Ovary (tissue), 10 donors: ENCODE measurements around the gene ABCA10. TPM values are rescaled to one million over a fixed set of nuclear protein-coding genes. Genes with fewer than 3 reads are reported as not detected.
A peak's percentile ranks its signal among the peaks of the same experiment; 100 is the strongest.
"Not testable (repeated sequence)": the region's sequence is repeated elsewhere in the genome, so short reads cannot be mapped to it uniquely, and the experiment has no call there.

Experiments
- DNase-seq, 5 donors: peaks; one replicate each; pipeline ENCODE4 v3.0.0-alpha.2; 2019 to 2020
- H3K27ac ChIP-seq, 2 donors: fragments of 200-600 bp; one replicate each; pipeline versions ENCODE4 v1.5.1 to v1.8.0; 2019 to 2022
- H3K27me3 ChIP-seq: fragments of 200-600 bp; one replicate; pipeline ENCODE4 v1.8.0; 2022
- H3K36me3 ChIP-seq: fragments of 200-600 bp; sonication (generic); one replicate; pipeline ENCODE4 v1.5.1; 2019
- H3K4me1 ChIP-seq: one replicate; pipeline ENCODE4 v1.8.1; 2013; ENCODE audit warnings: mild to moderate bottlenecking, moderate library complexity; ENCODE audit not compliant: insufficient read depth
- H3K4me3 ChIP-seq: fragments of 200-600 bp; sonication (generic); one replicate; pipeline ENCODE4 v1.5.1; 2017
- H3K9me3 ChIP-seq, 2 donors: fragments of 200-600 bp in 1 of 2; sonication (generic) in 1 of 2; one replicate each; pipeline versions ENCODE4 v1.5.1 to v1.8.1; 2013 to 2019; ENCODE audit warnings: mild to moderate bottlenecking in 1 of 2, moderate library complexity in 1 of 2
- EP300 ChIP-seq: sonication (generic); formaldehyde crosslinking; IDR thresholded peaks from one replicate; pipeline ENCODE4 v1.6.1; 2017; ENCODE audit warnings: antibody characterized with exemption
- POLR2A ChIP-seq: fragments of 450-650 bp; IDR thresholded peaks from one replicate; pipeline ENCODE4 v1.6.1; 2017; ENCODE audit warnings: antibody characterized with exemption, mild to moderate bottlenecking, moderate library complexity
- WGBS, 3 donors: extraction: QIAGEN DNeasy Blood & Tissue Kit in 1 of 3; methylation state at CpG; one replicate each; pipeline versions ENCODE4 v1.1.5 to v1.1.7; 2013 to 2017; 5-methylcytosine and 5-hydroxymethylcytosine counted together
- intact Hi-C, 4 donors: fragments of 100-400 bp; cut with DNase I; formaldehyde crosslinking; loops; one replicate each; pipeline versions ENCODE4 v1.11.0 to v1.15.1; 2022 to 2023
- long read RNA-seq, 3 donors: library from polyadenylated mRNA in 2 of 3; unstranded in 2 of 3; transcript quantifications; one replicate each; pipeline ENCODE4 v2.0.0 and lab custom pipeline, GENCODE V29; 2021 to 2026
- polyA plus RNA-seq, 2 donors: library from polyadenylated mRNA; stranded (reverse); fragments of 200-250 nt in 1 of 2; fragments of 350-450 nt in 1 of 2; fragmentation: Illumina TruSeq in 1 of 2; extraction: RNeasy Lipid Tissue Mini Kit (QIAGEN cat#74804) in 1 of 2; gene quantifications; one replicate each; pipeline ENCODE4 v1.2.3, GENCODE V29; 2013 to 2014
- total RNA-seq, 7 donors: library from RNA; depleted of rRNA in 2 of 7; stranded (reverse); fragments of >200 nt in 2 of 7; fragmentation: NEBNext Ultra II Directional in 3 of 7; extraction: Animal tissue kit (Norgen Biotek cat#: 25700) in 3 of 7; gene quantifications; one replicate each; pipeline versions ENCODE4 v1.1.0 to v1.2.4, GENCODE V29; 2016 to 2023
- TF ChIP-seq, protein P1 (sequence below), 3 donors: fragments of 450-650 bp in 2 of 3; fragments of 200-600 bp in 1 of 3; IDR thresholded peaks; one replicate each; pipeline versions ENCODE4 v1.5.1 to v1.8.0; 2016 to 2022; ENCODE audit warnings: antibody characterized with exemption in 3 of 3, mild to moderate bottlenecking in 1 of 3
- donor health status: DM: no; HTN: no; CAD: no; lungs with moderate emphysema.
- donor health status: DM: no; HTN: no; CAD: no.
- donor health status: Bipolar disorder and iron deficiency.
- donor health status: DM: yes; HTN: yes; CAD: no.
- donor health status: DM: no; HTN: no; CAD: no.
- donor health status: DM: yes; HTN: yes; CAD: no.

Gene ABCA10
- 10 to 100 TPM; 18.8 to 65.7 (median 31.1) TPM for total RNA-seq
- 10 to 100 TPM; 34.3 to 34.7 TPM for polyA plus RNA-seq
- long read RNA-seq, donor 1, partial matches to known transcripts: 2 of 7 reads
- long read RNA-seq, donor 1, other reads (novel, unspliced or antisense): 5 of 7 reads
- long read RNA-seq, donor 2: 0 reads
- long read RNA-seq, donor 3, partial matches to known transcripts: 2 of 4 reads
- long read RNA-seq, donor 3, other reads (novel, unspliced or antisense): 2 of 4 reads

DNA sequence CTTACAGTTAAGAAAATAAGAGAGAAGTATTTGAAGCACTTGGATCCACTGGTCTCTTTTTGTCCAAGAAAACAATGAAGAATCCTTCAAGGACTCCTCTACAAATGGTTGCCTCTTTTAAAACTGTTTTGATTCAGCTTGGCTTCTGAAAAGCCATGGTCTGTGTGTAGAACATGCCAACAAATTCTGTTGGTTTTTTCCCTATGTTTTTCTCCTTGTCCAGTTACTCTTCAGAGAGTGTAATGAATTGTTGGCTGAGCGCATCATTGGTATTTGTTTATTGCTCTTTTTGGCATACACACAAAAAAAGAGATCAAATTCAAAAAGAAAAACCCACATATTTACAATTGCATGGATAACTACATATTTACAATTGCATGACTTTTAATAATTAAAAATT is at the start of gene ABCA10:
Gene ABCA10 (minus strand): TSS at position 249 of the 400 bp plus-strand sequence. CDS start 3,466 bp downstream, outside the sequence.
- Histone ChIP-seq H3K4me3 (peak within 1 kb of the TSS; percentile 31), H3K36me3 (no peaks in the 10 kb centered on the region), H3K4me1 (peaks cover 2% of the 10 kb centered on the region), H3K27ac (peak within 1 kb of the TSS in 1 of 2 donors; percentile 70), H3K9me3 (peaks cover 0 to 6% of the 10 kb centered on the region in 2 donors), H3K27me3 (no peaks in the 10 kb centered on the region)
- WGBS, 3 donors: 12 to 21% (median 18%) methylated on average over 1 of the region's 1 CpG
- no peak for DNase-seq
- TF ChIP-seq POLR2A: no peak
- TF ChIP-seq EP300: no peak
- TF ChIP-seq, protein P1, sequence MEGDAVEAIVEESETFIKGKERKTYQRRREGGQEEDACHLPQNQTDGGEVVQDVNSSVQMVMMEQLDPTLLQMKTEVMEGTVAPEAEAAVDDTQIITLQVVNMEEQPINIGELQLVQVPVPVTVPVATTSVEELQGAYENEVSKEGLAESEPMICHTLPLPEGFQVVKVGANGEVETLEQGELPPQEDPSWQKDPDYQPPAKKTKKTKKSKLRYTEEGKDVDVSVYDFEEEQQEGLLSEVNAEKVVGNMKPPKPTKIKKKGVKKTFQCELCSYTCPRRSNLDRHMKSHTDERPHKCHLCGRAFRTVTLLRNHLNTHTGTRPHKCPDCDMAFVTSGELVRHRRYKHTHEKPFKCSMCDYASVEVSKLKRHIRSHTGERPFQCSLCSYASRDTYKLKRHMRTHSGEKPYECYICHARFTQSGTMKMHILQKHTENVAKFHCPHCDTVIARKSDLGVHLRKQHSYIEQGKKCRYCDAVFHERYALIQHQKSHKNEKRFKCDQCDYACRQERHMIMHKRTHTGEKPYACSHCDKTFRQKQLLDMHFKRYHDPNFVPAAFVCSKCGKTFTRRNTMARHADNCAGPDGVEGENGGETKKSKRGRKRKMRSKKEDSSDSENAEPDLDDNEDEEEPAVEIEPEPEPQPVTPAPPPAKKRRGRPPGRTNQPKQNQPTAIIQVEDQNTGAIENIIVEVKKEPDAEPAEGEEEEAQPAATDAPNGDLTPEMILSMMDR (IDR thresholded peaks at IDR 0.05): no peak
- intact Hi-C loops: no loop called here

DNA sequence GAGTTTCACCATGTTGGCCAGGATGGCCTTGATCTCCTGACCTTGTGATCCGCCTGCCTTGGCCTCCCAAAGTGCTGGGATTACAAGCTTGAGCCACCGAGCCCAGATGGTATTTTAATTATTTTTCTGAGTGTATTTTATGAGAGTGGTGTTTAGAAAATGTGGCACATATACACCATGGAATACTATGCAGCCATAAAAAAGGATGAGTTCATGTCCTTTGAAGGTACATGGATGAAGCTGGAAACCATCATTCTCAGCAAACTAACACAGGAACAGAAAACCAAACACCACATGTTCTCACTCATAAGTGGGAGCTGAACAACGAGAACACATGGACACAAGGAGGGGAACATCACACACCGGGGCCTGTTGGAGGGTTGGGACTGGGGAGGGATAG is 47.7 kb upstream of the ABCA10 start:
- H3K27me3 ChIP-seq, H3K27ac ChIP-seq, H3K36me3 ChIP-seq, DNase-seq, H3K4me3 ChIP-seq, intact Hi-C loops, H3K9me3 ChIP-seq, H3K4me1 ChIP-seq: not testable (repeated sequence)
- 94 to 97% (median 96%) methylated on average over 4 of the region's 4 CpGs for WGBS, 3 donors

DNA sequence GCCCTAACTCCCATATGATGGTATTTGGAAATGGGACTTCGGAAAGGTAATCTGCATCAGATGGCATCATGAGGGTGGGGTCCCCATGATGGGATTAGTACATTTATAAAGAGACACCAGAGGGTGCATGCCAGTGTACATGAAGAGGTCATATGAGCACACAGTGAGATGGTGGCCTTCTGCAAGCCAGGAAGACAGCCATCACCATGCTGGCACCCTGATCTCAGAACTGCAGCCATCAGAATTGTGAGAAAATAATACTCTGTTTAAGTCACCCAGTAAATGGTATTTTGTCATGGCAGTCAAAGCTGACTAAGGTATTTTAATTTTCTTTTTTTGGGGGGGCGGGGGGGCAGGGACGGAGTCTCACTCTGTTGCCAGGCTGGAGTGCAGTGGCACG is 47.1 kb upstream of the ABCA10 start:
- H3K36me3 ChIP-seq: no peaks in the 10 kb centered on the region
- WGBS, 3 donors: 92 to 99% (median 95%) methylated on average over 4 of the region's 4 CpGs
- intact Hi-C loops: no loop called here

DNA sequence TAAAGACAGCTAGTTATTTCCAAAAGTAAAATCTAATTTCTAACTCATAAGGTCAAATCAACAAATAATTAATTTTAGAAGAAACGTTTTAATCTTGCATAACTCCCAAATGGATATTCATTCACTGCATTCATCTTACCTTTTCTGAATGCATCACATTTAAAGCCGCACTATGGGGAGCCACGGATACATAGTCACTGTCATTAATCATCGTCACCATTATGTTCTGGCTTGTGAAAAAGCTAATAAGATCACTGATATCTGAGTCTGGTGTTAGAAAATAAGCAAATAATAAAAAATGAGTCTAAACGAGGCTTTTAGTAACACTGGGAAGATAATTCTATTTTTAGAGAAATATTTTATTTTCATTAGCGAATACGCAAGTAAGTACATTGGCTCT is 42.4 kb upstream of the ABCA10 start:
- no peaks in the 10 kb centered on the region for H3K27me3 ChIP-seq
- H3K4me3 ChIP-seq: no peak overlapping the region
- no peak overlapping the region for H3K27ac ChIP-seq
- 31 to 56% (median 34%) methylated on average over 7 of the region's 7 CpGs for WGBS, 3 donors
- TF ChIP-seq, protein P1 (IDR thresholded peaks at IDR 0.05): no peak
- TF ChIP-seq POLR2A (no peak), EP300 (no peak)
- no peaks in the 10 kb centered on the region for H3K4me1 ChIP-seq
- H3K9me3 ChIP-seq: no peaks in the 10 kb centered on the region
- DNase-seq: no peak
- intact Hi-C loops: no loop called here
- H3K36me3 ChIP-seq: no peaks in the 10 kb centered on the region

More for the DNA sequence above, 47.1 kb upstream of the ABCA10 start:
- H3K9me3 ChIP-seq: no peaks in the 10 kb centered on the region
- no peak overlapping the region for H3K27ac ChIP-seq
- no peaks in the 10 kb centered on the region for H3K4me1 ChIP-seq
- no peak for DNase-seq
- no peaks in the 10 kb centered on the region for H3K27me3 ChIP-seq
- TF ChIP-seq EP300 (no peak), POLR2A (no peak)
- TF ChIP-seq, protein P1 (IDR thresholded peaks at IDR 0.05): no peak
- no peak overlapping the region for H3K4me3 ChIP-seq

DNA sequence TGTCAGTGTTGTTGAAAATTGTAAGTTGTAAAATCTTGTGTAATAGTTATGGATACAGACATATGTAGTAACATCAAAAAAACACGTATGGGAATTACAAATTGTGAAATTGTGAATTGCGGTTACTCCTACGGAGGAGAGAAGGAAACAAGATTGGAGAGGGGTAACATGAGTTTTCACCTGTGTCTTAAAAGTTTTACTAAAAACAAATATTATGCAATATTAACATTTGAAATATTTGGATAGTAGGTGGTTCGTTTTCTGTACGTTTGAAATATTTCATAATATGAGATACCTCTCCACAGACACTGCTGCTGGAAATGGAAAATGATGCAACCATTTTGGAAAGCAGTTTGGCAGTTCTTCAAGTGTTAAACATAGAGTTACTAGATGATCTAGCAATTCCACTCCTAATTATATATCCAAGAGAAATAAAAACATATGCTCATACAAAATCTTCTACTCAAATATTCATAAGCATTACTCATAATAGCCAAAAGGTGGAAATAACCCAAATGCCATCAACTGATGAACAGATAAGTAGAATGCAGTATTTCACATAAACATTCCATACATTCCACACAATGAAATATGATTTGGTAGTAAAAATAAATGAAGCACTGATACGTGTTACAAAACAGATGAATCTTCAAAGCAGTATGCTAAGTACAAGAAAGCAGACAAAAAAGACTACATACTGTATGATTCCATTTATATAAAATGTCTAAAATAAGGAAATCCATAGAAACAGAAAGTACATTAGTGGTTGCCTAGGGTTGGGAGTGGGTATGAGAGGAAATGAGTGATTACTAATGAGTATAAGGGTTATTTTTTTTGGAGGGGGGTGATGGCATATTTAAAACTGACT is 40.7 kb upstream of the ABCA10 start:
- no peak overlapping the region for H3K27ac ChIP-seq
- WGBS, 3 donors: 80 to 88% (median 85%) methylated on average over 6 of the region's 6 CpGs
- no peak overlapping the region for H3K4me3 ChIP-seq
- intact Hi-C loops: no loop called here
- H3K36me3 ChIP-seq: no peaks in the 10 kb centered on the region
- no peaks in the 10 kb centered on the region for H3K4me1 ChIP-seq
- no peaks in the 10 kb centered on the region for H3K27me3 ChIP-seq
- no peak for DNase-seq
- TF ChIP-seq, protein P1 (IDR thresholded peaks at IDR 0.05): no peak
- no peak for TF ChIP-seq EP300
- no peak for TF ChIP-seq POLR2A
- H3K9me3 ChIP-seq: no peaks in the 10 kb centered on the region
